ENCODE results near the gene CSTPP1.

The CSTPP1 gene

GRCh38 chr11:47121731-47122130 is 185.2 kb downstream of the CSTPP1 start:
- in situ Hi-C loops (cut with MboI; ENCODE audit: low sequenced_read_pairs): no loop called here

- in situ Hi-C loops (cut with MboI; ENCODE audit: low sequenced_read_pairs): no loop called here
These were observed 186.5 kb downstream of the CSTPP1 start for GRCh38 chr11:47123094-47123493.

- in situ Hi-C loops (cut with MboI; ENCODE audit: low sequenced_read_pairs): no loop called here
These were observed 188.1 kb downstream of the CSTPP1 start for GRCh38 chr11:47124675-47125074.

- in situ Hi-C loops (cut with MboI; ENCODE audit: low sequenced_read_pairs): no loop called here
These were observed 188.5 kb downstream of the CSTPP1 start for GRCh38 chr11:47125083-47125482.

- in situ Hi-C loops (cut with MboI; ENCODE audit: low sequenced_read_pairs): no loop called here
These were observed 190.7 kb downstream of the CSTPP1 start for GRCh38 chr11:47127213-47127612.

GRCh38 chr11:47130543-47130942 is 194.0 kb downstream of the CSTPP1 start:
- in situ Hi-C loops (cut with MboI; ENCODE audit: low sequenced_read_pairs): no loop called here

GRCh38 chr11:47131136-47131535 is 194.6 kb downstream of the CSTPP1 start:
- in situ Hi-C loops (cut with MboI; ENCODE audit: low sequenced_read_pairs): no loop called here

GRCh38 chr11:47132490-47132889 is 195.9 kb downstream of the CSTPP1 start:
- in situ Hi-C loops (cut with MboI; ENCODE audit: low sequenced_read_pairs): no loop called here

- in situ Hi-C loops (cut with MboI; ENCODE audit: low sequenced_read_pairs): no loop called here
These were observed 196.4 kb downstream of the CSTPP1 start for GRCh38 chr11:47132981-47133380.

- in situ Hi-C loops (cut with MboI; ENCODE audit: low sequenced_read_pairs): no loop called here
These were observed 199.8 kb downstream of the CSTPP1 start for GRCh38 chr11:47136327-47136726.

- in situ Hi-C loops (cut with MboI; ENCODE audit: low sequenced_read_pairs): no loop called here
These were observed 200.4 kb downstream of the CSTPP1 start for GRCh38 chr11:47136921-47137320.

GRCh38 chr11:47137476-47137875 is 200.9 kb downstream of the CSTPP1 start:
- in situ Hi-C loops (cut with MboI; ENCODE audit: low sequenced_read_pairs): no loop called here

GRCh38 chr11:47139878-47140277 is 203.3 kb downstream of the CSTPP1 start:
- in situ Hi-C loops (cut with MboI; ENCODE audit: low sequenced_read_pairs): no loop called here

- in situ Hi-C loops (cut with MboI; ENCODE audit: low sequenced_read_pairs): no loop called here
These were observed 206.8 kb downstream of the CSTPP1 start for GRCh38 chr11:47143322-47143721.

- in situ Hi-C loops (cut with MboI; ENCODE audit: low sequenced_read_pairs): no loop called here
These were observed 208.0 kb downstream of the CSTPP1 start for GRCh38 chr11:47144541-47144940.

GRCh38 chr11:47147250-47147649 is 210.7 kb downstream of the CSTPP1 start:
- in situ Hi-C loops (cut with MboI; ENCODE audit: low sequenced_read_pairs): no loop called here

GRCh38 chr11:47147681-47148080 is 211.1 kb downstream of the CSTPP1 start:
- in situ Hi-C loops (cut with MboI; ENCODE audit: low sequenced_read_pairs): no loop called here

GRCh38 chr11:47148270-47148669 is 211.7 kb downstream of the CSTPP1 start:
- in situ Hi-C loops (cut with MboI; ENCODE audit: low sequenced_read_pairs): no loop called here

- in situ Hi-C loops (cut with MboI; ENCODE audit: low sequenced_read_pairs): no loop called here
These were observed 212.5 kb downstream of the CSTPP1 start for GRCh38 chr11:47148903-47149531.

GRCh38 chr11:47149782-47150181 is 213.2 kb downstream of the CSTPP1 start:
- in situ Hi-C loops (cut with MboI; ENCODE audit: low sequenced_read_pairs): loop anchor here (10.0 kb wide), 1 partner anchor 265 kb away; no protein-coding TSS in a partner anchor

- in situ Hi-C loops (cut with MboI; ENCODE audit: low sequenced_read_pairs): loop anchor here (10.0 kb wide), 1 partner anchor 268 kb away; no protein-coding TSS in a partner anchor
These were observed 215.8 kb downstream of the CSTPP1 start for GRCh38 chr11:47152126-47152952.

Measured in HL-60/S4 treated with retinoic acid at 250 ng/mL for 4 days and 3 days (cell line).